Midbrain (tissue), 1 donor: ENCODE measurements around the gene TSNAX.

Source experiments
- DNase-seq: peaks from one replicate; lab custom pipeline; 2025; lab: John Stamatoyannopoulos, UW

TSNAX gene

DNA sequence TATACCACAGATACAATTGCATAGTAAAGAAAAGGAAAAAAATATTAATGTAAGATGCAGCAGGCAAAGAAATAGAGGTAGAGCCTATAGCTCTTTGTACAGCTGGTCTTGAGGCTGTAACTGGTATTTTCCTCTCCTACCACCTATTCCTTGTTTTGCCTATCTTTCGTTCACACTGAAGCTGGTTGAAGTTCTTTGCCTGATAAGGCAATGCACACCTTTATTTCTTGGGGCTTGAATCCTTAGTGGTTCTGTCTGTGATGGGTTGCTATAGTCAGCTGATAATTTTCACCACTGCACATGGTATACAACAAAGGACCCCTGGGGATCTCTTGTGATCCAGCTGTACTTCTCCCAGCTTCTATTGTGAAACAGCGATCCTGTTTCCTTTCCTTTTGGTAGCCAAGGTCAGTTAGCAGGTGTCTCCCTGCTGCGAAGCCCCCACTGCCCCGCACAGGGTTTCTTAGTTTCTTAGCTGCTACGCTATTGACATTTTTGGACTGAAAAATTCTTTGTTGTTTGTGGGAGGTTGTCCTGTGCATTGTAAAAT lies 9.9 kb upstream of the TSNAX start:
- DNase-seq: no peak

DNA sequence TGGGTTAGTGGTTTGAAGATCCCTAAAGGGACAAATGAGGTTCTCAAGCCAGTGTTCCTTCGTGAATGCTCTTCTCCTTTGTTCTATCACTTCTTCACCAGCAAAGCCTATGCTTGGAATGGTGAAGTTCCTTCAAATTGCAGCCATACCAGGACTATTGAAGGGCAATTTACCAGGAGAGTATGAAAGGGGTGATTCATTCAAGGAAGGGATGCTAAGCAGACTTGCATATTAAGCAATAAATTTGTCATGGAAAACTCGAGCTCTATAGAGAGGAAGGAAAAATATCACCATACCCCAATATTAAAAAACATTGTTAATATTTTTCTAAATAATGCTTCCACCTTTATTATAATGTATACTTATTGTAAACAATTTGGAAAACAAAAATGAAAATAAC lies 9.3 kb upstream of the TSNAX start:
- DNase-seq: no peak

- DNase-seq: no peak
Observed at GRCh38 chr1:231522038-231522437, 6.4 kb upstream of the TSNAX start.

DNA sequence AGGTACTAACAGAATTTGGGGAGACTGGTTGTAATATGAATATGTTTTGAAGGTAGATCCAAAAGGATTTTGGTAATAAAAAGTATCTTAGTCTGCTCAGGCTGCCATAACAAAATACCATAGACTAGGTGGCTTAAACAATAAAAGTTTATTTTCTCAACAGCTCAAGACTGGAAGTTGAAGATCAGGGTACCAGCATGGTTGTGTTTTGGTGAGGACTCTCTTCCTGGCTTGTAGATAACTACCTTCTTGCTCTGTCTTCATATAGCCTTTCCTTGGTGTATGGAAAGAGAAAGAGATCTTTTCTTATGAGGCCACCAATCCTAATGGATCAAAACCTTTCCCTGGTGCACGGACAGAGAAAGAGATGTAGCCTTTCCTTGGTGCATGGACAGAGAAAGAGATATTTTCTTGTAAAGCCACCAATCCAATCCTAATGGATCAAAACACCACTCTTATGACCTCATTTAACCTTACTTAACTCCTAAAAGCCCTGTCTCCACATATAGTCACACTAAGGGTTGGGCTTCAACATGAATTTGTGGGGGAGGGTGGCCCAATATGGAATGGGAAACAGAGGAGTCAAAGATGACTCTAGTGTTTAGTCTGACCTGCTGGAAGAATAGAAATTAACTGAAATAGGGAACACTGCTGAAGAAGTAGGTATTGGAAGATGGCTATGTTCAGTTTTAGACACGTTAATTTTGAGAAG lies 5.4 kb upstream of the TSNAX start:
- no peak for DNase-seq

GRCh38 chr1:231523816-231524215 lies 4.7 kb upstream of the TSNAX start:
- DNase-seq: no peak

DNA sequence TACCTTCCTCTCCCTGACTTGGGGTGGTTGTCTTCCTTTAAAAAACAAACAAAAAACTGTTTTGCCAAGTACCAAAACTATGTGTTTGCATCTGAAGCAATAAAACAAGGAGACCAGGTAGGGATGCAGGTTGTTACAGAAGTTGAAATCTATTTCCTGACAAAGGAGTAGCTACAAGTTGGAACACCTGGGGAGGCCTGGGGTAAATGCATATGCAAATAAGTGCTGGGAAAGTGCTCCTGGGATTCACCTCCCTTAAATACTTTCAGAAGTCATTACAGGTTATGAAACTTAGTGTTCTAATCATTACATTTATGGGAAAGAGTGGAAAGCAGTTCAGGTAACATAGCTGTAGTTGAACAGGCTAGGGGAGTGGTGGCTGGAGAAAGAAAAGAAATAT lies 1.9 kb upstream of the TSNAX start:
- no peak for DNase-seq

DNA sequence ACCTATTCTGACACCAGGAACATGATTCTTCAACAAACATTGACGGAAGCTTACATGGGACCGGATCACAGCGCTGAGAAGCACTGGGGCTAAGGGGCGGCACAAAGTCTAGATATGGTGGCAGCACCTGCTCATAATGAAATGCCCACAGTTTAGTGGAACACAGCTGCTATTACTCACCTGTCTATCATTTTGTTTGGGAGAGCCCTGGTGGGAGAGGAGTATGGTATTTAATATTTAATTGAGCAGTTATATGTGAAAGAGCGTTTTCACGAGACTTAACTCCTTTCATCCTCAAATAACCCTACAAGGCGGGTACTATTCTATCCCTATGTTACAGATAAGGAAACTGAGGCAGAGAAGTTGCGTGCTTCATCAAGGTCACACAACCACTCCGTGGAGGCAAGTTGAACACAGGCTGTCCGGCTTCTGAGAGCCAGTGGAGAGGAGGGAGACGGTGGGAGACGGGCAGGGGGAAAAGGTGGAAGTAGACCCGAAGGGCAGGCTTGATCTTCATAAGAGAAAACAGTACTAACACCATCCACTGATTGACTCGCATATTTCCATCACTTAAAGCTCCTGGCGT lies 790 bp upstream of the TSNAX start:
- DNase-seq: no peak

DNA sequence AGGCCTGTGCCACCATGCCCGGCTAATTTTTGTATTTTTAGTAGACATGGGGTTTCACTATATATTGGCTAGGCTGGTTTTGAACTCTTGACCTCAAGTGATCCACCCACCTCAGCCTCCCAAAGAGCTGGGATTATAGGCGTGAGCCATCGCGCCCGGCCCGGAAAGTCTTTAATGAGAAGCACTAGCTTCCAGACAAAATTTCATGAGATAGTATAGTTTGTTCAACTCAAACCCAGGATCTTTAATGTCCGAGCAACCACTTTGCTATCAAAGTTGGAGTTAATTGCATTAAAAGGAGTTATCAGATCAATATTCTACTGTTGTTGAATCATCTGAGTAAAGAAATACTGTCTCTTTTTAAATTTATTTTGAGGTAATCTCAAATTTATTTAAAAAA lies 4.8 kb downstream of the TSNAX start:
- DNase-seq: no peak

DNA sequence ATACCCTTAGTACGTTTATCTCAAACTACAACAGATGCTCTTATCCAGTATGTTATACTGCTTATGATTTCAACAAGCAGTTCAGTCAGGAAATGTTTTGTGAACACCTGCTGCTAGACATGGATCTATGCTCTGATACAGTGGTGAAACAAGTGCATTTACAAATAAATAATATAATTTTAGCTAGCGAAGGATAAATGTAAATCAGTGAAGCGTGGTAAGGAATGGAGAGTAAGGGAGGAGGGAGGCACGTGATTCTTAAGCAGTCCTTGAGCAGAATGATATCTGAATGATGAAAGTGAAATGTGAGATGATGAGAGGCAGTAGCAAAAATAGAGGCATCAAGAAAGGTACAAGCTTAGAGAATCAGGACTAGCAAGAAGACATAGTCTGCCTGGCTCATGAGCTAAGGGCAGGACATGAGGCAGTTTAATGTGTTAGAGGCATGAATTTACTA lies 6.3 kb downstream of the TSNAX start:
- no peak for DNase-seq

GRCh38 chr1:231536099-231536498 lies 7.6 kb downstream of the TSNAX start:
- no peak for DNase-seq

- no peak for DNase-seq
Observed at GRCh38 chr1:231540847-231541246, 12.4 kb downstream of the TSNAX start.

GRCh38 chr1:231541842-231542241 lies 13.4 kb downstream of the TSNAX start:
- no peak for DNase-seq

DNA sequence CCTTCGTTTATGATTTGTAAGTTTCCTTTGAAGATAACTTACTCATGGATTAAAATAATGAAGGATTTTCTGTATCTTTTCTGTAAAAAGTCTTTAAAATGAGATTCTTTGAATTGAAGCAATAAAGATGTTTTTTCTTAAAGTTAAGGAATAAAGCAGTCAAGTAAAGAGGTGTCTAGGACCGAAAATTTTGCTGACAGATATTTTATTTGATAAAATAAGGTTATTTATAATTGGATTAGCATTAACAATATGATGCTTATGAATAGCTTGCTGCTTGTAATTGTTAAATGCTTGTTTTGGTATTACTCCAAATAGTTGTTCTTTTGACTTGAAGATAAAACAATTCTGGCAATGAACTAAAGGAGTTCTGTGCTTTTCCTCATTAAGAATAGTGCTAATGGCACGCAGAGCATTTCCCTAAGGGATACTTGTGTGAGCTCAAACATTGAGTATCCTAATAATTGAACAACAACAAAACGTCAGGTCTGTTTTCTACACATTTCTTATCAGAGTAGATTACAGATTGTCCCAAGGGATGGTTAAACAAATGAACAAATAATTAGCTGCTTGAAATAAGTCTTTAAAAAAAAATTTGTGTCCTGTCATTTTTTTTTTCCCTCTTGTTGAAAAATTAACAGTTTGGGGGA lies 16.6 kb downstream of the TSNAX start:
- no peak for DNase-seq

GRCh38 chr1:231546693-231547092 lies 18.2 kb downstream of the TSNAX start:
- DNase-seq: no peak

DNA sequence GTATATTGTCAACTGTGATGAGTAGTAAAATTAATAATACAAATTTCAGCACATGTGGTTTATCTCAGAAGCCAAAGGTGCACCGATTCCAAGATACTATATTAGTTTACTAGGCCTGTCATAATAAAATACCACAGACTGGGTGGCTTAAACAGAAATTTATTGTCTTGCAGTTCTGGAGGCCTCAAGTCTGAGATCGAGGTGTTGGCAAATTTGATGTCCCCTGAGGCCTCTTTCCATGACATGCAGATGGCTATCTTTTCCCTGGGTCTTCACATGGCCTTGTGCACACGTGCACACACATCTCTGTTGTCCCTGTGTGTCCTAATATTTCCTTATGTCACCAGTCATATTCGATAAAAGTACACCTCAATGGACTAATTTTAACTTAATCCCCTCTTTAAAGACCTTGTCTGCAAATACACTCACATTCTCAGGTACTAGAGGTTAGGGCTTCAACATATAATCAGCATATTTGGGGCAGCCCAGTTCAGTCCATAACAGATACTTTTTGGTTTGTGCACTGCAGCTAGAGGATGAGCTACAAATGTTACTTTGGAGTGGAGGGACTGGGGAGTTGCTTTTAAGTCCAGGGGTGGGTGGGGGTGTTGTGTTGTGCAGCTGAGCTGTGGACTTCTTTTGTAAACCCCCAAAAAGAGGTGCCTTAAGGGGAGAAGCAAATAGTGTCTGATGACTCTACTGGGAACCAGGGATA lies 21.4 kb downstream of the TSNAX start:
- DNase-seq: no peak

- DNase-seq: no peak
Observed at GRCh38 chr1:231550448-231550781, 21.9 kb downstream of the TSNAX start.

DNA sequence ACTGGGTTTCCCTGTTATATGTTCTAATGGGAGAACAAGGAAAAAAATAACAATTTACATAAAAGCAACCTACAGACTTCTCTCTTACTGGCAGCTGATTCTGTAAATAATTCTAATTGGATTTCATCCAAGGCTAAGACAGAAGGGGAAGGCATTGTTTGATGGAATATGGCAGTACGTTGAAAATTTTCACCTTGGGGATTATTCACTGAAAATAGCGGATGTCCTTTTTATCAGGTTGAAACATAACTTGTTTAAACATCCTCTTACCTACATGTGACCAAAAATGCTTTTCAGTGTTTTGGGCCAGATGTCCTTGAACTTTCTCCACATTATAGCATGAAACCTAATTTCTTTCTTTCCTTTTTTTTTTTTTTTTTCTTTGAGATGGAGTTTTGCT lies 24.9 kb downstream of the TSNAX start:
- DNase-seq: no peak

DNA sequence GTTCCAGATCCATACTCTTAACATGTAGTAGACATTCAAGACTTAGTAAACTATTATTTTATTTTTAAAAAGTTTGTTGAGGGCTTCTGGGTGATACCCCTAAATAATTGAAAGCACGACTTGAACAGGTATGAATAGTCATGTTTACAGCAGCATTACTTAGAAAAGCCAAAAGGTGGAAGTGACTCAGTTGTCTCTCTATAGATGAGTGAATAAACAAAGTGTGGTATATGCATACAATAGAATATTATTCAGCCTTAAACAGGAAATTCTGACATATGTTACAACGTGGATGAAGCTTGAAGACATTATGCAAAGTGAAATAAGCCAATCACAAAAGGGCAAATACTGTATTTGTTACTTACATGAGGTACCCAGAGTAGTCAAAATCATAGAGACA lies 26.5 kb downstream of the TSNAX start:
- DNase-seq: no peak

DNA sequence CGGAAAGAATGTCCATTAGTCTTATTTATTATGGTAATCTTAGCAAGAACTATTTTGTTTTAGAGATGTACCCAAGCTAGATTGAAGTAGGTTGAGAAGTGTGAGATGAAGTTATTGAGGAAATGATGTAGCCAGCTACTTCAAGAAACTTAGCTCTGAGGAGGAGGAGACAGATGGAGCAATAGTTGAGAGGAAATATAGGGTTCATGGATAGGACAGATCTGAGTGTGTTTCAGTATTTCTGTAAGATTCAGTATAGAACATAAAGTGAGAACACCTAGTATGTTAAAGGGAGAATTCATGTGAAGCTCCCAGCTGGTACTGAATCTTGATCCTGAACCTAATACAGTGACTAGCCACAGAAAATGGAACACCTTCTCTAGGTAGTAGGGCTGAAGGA lies 28.9 kb downstream of the TSNAX start:
- DNase-seq: no peak

- DNase-seq: no peak
Observed at GRCh38 chr1:231557898-231558707, 29.6 kb downstream of the TSNAX start.

DNA sequence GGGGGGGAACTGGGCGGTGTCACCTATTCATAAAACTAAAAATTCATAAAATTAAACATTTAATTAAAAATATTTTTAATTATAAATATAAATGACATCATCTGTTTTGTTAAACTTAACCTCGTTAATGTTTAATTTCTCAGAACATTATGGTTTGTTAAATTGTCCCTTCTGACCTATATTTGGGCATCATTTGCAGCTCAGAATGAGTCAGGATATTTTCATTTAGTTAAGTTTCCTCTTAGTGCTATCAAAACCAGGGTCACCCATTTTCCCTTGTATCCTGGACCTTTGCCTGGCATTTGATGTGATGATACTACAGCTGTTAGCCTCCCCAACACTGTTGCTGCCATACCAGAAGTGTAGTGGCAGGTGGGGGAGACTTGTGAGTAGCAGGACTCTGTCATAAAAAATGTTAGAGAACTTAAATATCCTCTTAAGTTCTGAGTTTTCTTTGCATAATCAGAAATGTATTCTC lies 30.3 kb downstream of the TSNAX start:
- DNase-seq: no peak
